NCI-H1417 (cell line): Measurements from ENCODE around the gene BCL6B.

Experiments
- DNase-seq, 3 experiments: peaks; one replicate each; lab custom pipeline; 2025; lab: John Stamatoyannopoulos, UW

BCL6B gene

GRCh38 chr17:7007143-7007542 is 15.7 kb upstream of the BCL6B start:
- DNase-seq, result no peak

DNA sequence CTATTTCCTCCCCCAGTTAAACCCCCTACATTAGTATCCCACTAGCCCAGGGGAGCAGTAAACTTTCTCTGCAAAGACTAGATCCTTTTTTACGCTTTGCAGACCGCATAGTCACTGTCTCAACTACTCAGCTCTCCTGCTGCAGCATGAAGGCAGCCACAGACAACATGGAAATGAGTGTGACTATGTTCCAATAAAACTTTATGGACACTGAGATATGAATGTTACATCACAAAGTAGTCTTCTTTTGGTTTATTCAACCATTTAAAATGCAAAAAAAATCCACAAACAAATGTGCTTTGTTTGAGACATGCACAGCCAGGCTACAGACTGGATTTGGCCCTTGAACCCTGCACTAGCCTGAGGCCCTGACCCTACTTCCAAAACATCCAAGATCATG is 12.3 kb upstream of the BCL6B start:
- DNase-seq, result no peak

DNA sequence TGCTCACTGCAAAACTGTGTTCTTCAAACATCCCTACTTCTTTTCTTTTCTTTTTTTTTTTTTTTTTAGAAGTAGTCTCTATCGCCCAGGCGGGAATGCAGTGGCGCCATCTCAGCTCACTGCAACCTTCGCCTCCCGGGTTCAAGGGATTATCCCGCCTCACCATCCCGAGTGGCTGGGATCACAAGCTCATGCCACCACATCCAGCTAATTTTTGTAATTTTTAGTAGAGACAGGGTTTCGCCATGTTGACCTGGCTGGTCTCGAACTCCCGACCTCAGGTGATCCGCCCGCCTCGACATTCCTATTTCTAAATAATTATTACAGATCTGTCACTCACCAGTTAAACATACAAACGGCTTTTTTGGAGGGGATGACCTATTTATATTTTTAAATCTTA is 11.4 kb upstream of the BCL6B start:
- DNase-seq, result no peak

- no peak for DNase-seq
These were observed 11.0 kb upstream of the BCL6B start for GRCh38 chr17:7011942-7012254.

GRCh38 chr17:7014261-7014994 is 8.4 kb upstream of the BCL6B start:
- peak; percentile 85 to 93 (median 87) for DNase-seq

DNA sequence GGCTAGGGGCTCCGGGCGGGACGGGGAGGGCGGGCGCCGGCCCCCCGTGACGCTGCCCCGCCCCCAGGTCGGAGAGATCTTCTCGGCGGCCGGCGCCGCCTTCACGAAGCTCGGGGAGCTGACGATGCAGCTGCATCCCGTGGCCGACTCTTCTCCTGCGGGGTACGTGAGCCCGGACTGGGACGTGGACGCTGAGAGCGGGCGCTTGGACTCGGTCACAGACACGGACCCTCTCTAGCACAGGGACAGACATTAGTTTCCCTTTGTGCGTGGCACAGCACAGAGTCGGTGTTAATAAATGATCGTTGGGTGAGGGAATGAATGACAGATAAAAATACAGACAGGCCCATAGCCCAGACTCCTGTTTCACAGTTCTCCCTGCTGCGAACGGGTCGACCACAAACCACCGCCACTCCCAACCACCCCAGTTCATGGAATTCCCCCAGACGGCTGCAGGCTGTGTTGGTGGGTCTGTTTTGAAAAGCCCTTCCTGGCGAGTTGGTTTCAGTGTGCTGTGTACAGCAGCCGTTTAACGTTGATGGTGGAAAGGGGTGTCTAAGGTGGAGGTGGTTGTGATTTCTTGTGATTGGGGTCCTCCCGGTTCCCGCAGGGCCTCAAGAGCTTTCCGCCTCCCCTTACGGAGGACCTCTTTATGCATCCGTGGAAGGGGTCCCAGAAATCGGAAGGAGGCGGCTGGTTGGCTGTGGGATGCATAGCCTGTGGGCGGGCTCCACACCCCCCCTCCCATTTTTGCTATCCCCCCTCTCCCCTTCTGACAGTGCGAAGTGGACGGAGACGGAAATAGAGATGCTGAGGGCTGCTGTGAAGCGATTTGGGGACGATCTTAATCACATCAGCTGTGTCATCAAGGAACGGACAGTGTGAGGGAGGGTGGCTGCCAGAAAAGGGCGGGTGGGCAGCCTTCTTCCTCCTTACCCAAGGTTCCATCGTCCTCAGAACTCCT is 7.6 kb upstream of the BCL6B start:
- DNase-seq, result no peak

DNA sequence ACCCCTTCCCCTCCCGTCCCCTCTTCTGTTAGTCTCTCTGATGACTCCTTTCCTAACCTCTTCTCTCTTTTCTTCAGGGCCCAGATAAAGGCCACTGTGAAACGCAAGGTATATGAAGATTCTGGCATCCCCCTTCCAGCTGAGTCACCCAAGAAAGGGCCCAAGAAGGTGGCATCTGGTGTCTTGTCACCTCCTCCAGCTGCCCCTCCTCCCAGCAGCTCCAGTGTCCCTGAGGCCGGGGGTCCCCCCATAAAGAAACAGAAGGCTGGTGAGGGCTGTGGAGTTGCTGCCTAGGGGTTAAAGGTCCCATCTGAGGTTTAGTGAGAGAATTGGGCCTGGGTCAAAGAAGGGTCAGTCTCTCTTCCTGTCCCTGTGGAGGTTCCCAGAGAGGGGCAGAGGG is 6.4 kb upstream of the BCL6B start:
- no peak for DNase-seq

GRCh38 chr17:7016886-7017826 is 5.7 kb upstream of the BCL6B start:
- no peak for DNase-seq

GRCh38 chr17:7017827-7018200 is 5.0 kb upstream of the BCL6B start:
- DNase-seq, result no peak

- no peak for DNase-seq
These were observed 4.4 kb upstream of the BCL6B start for GRCh38 chr17:7018331-7018964.

GRCh38 chr17:7019367-7019766 is 3.5 kb upstream of the BCL6B start:
- no peak for DNase-seq

GRCh38 chr17:7019839-7020519 is 2.9 kb upstream of the BCL6B start:
- DNase-seq, result peak; percentile 27 to 60 (median 43)

- DNase-seq, result no peak
These were observed 1.8 kb upstream of the BCL6B start for GRCh38 chr17:7020894-7021664.

- peak; percentile 41 to 51 (median 42) for DNase-seq
These were observed 664 bp upstream of the BCL6B start for GRCh38 chr17:7021993-7022778.

DNA sequence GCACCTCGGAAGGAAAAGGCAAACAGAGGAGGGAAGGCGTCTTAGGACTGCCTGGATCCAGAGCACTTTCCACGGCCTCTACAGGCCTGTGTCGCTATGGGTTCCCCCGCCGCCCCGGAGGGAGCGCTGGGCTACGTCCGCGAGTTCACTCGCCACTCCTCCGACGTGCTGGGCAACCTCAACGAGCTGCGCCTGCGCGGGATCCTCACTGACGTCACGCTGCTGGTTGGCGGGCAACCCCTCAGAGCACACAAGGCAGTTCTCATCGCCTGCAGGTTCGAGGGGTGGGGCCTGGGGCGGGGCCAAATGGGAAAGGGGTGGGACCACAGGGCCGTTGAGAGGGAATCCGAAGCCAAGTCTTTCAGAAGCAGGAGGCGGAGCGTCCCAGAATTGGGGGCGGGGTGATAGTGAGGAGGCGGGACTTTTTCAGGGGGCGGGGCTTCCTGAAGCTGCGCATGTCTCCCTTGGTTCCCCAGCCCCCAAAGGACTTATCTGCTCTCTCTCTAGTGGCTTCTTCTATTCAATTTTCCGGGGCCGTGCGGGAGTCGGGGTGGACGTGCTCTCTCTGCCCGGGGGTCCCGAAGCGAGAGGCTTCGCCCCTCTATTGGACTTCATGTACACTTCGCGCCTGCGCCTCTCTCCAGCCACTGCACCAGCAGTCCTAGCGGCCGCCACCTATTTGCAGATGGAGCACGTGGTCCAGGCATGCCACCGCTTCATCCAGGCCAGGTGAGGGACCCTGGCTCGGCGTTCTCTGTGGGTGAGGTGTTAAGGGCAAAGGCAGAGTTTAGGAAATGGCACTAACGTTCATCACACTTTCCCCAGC is 939 bp downstream of the BCL6B start:
- peak in 2 of 3 experiments; percentile 3 to 41 for DNase-seq

DNA sequence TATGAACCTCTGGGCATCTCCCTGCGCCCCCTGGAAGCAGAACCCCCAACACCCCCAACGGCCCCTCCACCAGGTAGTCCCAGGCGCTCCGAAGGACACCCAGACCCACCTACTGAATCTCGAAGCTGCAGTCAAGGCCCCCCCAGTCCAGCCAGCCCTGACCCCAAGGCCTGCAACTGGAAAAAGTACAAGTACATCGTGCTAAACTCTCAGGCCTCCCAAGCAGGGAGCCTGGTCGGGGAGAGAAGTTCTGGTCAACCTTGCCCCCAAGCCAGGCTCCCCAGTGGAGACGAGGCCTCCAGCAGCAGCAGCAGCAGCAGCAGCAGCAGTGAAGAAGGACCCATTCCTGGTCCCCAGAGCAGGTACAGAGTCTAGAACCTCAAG is 1.5 kb downstream of the BCL6B start:
- no peak for DNase-seq

GRCh38 chr17:7025245-7025644 is 2.4 kb downstream of the BCL6B start:
- no peak for DNase-seq

- no peak for DNase-seq
These were observed 3.7 kb downstream of the BCL6B start for GRCh38 chr17:7026471-7027115.
